ENCODE measurements around the gene CHP1. TPM values are rescaled to one million over a fixed set of nuclear protein-coding genes. Genes with fewer than 3 reads are reported as not detected.
A peak's percentile ranks its signal among the peaks of the same experiment; 100 is the strongest.

Gene CHP1
- total RNA-seq, 2 experiments from 2014 or later, result 31.6 to 34.7 TPM

GRCh38 chr15:41284427-41285177 lies 53.5 kb downstream of the CHP1 start:
- ATAC-seq, result no peak
- intact Hi-C loops (cut with micrococcal nuclease), result loop anchor here (5.0 kb wide), 1 partner anchor 48 kb away; the partner anchor contains the start of genes NUSAP1 and OIP5
- CTCF ChIA-PET, result interaction anchor here (0.8 to 1.8 kb wide), 4 partner anchors 15 to 54 kb away, joined by 3 to 5 read pairs (median 4); partner anchors contain the start of genes CHP1, EXD1, NUSAP1 and OIP5

GRCh38 chr15:41285285-41285684 lies 54.2 kb downstream of the CHP1 start:
- DNase-seq (peak; percentile 19), ATAC-seq (no peak)
- intact Hi-C loops (cut with micrococcal nuclease), result loop anchor here (5.0 kb wide), 1 partner anchor 47 kb away; the partner anchor contains the start of genes NUSAP1 and OIP5
- no peak for TF ChIP-seq CTCF (IDR thresholded peaks at IDR 0.05)
- Mint-ChIP-seq H3K4me3 (peak overlapping the region; percentile 99), H3K27me3 (no peaks in the 10 kb centered on the region), H3K36me3 (ENCODE audit: low read depth) (peaks cover 50% of the 10 kb centered on the region), H3K27ac (peak overlapping the region; percentile 99), H3K9me3 (no peaks in the 10 kb centered on the region), H3K4me1 (ENCODE audit: low read depth) (peaks cover 44% of the 10 kb centered on the region)
- POLR2A ChIA-PET, result interaction anchor here (1.4 to 4.0 kb wide), 2 partner anchors 10 to 48 kb away, joined by 5 to 18 read pairs; partner anchors contain the start of genes NUSAP1 and OIP5
- CTCF ChIA-PET, result interaction anchor here (1.0 to 1.5 kb wide), 3 partner anchors 46 to 55 kb away, joined by 3 to 6 read pairs (median 3); partner anchors contain the start of genes EXD1, NUSAP1 and OIP5

More at GRCh38 chr15:41284427-41285177, 53.5 kb downstream of the CHP1 start:
- Mint-ChIP-seq H3K27me3 (no peaks in the 10 kb centered on the region), H3K4me3 (peak overlapping the region; percentile 99), H3K36me3 (ENCODE audit: low read depth) (peaks cover 50% of the 10 kb centered on the region), H3K4me1 (ENCODE audit: low read depth) (peaks cover 44% of the 10 kb centered on the region), H3K9me3 (no peaks in the 10 kb centered on the region), H3K27ac (peak overlapping the region; percentile 99)
- DNase-seq, result peak; percentile 4
- POLR2A ChIA-PET, result interaction anchor here (1.1 to 4.0 kb wide), 8 partner anchors 10 to 590 kb away, joined by 3 to 18 read pairs (median 4); partner anchors contain the start of genes CHP1, INO80, NUSAP1 and OIP5
- no peak for TF ChIP-seq CTCF (IDR thresholded peaks at IDR 0.05)

GRCh38 chr15:41286665-41287333 lies 55.7 kb downstream of the CHP1 start:
- Mint-ChIP-seq H3K27me3 (no peaks in the 10 kb centered on the region), H3K36me3 (ENCODE audit: low read depth) (peaks cover 58% of the 10 kb centered on the region), H3K4me3 (peak overlapping the region; percentile 24), H3K27ac (peak overlapping the region; percentile 40), H3K9me3 (no peaks in the 10 kb centered on the region), H3K4me1 (ENCODE audit: low read depth) (peaks cover 54% of the 10 kb centered on the region)
- no peak for DNase-seq
- POLR2A ChIA-PET, result interaction anchor here (1.2 to 4.0 kb wide), 2 partner anchors 46 to 74 kb away, joined by 3 to 18 read pairs; partner anchors contain the start of genes NUSAP1 and OIP5
- intact Hi-C loops (cut with micrococcal nuclease), result loop anchor here (5.0 kb wide), 1 partner anchor 46 kb away; the partner anchor contains the start of genes NUSAP1 and OIP5
- ATAC-seq, result no peak
- no peak for TF ChIP-seq CTCF (IDR thresholded peaks at IDR 0.05)
- CTCF ChIA-PET, result interaction anchor here (0.7 to 1.8 kb wide), 5 partner anchors 8 to 56 kb away, joined by 3 to 6 read pairs (median 3); partner anchors contain the start of genes CHP1, NUSAP1 and OIP5

DNA sequence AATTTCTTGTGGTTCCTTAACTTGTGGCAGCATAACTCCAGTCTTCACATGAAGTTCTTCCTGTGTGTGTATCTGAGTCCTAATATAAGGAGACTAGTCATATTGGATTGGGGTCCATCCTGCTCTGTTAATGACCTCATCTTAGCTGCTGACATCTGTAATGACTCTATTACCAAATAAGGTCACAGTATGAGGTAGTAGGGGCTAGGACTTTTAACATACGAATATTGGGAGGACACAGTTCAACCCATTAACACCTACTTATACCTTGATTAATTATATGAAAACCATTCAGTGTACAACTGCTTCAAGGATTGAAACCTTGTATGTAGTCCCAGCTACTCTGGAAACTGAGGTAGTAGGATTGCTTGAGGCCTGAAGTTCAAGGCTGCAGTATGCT lies 57.4 kb downstream of the CHP1 start:
- POLR2A ChIA-PET, result interaction anchor here (0.6 to 4.0 kb wide), 3 partner anchors 44 to 774 kb away, joined by 3 to 18 read pairs (median 3); partner anchors contain the start of genes NUSAP1 and OIP5
- intact Hi-C loops (cut with micrococcal nuclease), result loop anchor here (5.0 kb wide), 1 partner anchor 44 kb away; the partner anchor contains the start of genes NUSAP1 and OIP5
- H3K4me3 Mint-ChIP-seq, result no peak overlapping the region

More for the DNA sequence above, 57.4 kb downstream of the CHP1 start:
- ATAC-seq (no peak), DNase-seq (no peak)
- Mint-ChIP-seq H3K36me3 (ENCODE audit: low read depth) (peaks cover 58% of the 10 kb centered on the region), H3K9me3 (no peaks in the 10 kb centered on the region), H3K27me3 (no peaks in the 10 kb centered on the region), H3K4me1 (ENCODE audit: low read depth) (peaks cover 45% of the 10 kb centered on the region), H3K27ac (peak overlapping the region; percentile 75)
- CTCF ChIA-PET, result no interaction called here
- TF ChIP-seq CTCF (IDR thresholded peaks at IDR 0.05), result no peak
